PFSK-1 (cell line): Measurements from ENCODE around the gene OMP.

Experiments
- POLR2AphosphoS5 ChIP-seq: IDR thresholded peaks from 2 replicates; pipeline ENCODE4 v1.6.1; 2012; ENCODE audit warnings: low read depth, mild to moderate bottlenecking, control low read depth, low read length, moderate library complexity
- TAF1 ChIP-seq: IDR thresholded peaks from 2 replicates; pipeline ENCODE4 v1.6.1; 2012; ENCODE audit warnings: low read length, control low read depth, borderline replicate concordance; ENCODE audit not compliant: insufficient read depth
- TF ChIP-seq, protein P1 (sequence below), 2 experiments: IDR thresholded peaks; 2 replicates each; pipeline versions ENCODE4 v1.6.1 to v1.8.0; 2011 to 2012; ENCODE audit warnings: low read depth in 2 of 2, low read length in 2 of 2, control low read depth in 1 of 2, inconsistent platforms in 1 of 2, mild to moderate bottlenecking in 1 of 2, moderate library complexity in 1 of 2; ENCODE audit not compliant: insufficient read depth in 1 of 2

DNA sequence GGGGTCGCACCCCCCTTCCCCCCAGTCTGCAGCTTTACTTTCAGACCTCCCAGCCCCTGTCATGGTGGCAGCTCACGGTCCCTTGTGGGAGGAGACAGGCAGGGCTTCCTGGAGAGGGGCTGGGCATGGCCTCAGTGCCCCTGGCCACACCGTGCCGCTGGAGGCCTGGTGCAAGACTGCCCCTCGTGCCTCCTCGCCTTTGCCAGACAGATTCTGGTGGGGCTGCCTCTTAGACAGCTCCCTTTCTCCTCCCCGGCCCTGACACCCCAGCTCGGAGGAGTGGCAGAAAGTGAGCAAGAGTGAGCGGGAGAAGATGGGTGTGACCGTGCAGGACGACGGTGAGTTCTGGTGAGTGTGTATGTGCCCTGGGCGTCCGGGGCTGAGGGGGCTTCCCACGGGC, 13.3 kb downstream of the OMP start:
- no peak for TF ChIP-seq TAF1
- TF ChIP-seq, protein P1, sequence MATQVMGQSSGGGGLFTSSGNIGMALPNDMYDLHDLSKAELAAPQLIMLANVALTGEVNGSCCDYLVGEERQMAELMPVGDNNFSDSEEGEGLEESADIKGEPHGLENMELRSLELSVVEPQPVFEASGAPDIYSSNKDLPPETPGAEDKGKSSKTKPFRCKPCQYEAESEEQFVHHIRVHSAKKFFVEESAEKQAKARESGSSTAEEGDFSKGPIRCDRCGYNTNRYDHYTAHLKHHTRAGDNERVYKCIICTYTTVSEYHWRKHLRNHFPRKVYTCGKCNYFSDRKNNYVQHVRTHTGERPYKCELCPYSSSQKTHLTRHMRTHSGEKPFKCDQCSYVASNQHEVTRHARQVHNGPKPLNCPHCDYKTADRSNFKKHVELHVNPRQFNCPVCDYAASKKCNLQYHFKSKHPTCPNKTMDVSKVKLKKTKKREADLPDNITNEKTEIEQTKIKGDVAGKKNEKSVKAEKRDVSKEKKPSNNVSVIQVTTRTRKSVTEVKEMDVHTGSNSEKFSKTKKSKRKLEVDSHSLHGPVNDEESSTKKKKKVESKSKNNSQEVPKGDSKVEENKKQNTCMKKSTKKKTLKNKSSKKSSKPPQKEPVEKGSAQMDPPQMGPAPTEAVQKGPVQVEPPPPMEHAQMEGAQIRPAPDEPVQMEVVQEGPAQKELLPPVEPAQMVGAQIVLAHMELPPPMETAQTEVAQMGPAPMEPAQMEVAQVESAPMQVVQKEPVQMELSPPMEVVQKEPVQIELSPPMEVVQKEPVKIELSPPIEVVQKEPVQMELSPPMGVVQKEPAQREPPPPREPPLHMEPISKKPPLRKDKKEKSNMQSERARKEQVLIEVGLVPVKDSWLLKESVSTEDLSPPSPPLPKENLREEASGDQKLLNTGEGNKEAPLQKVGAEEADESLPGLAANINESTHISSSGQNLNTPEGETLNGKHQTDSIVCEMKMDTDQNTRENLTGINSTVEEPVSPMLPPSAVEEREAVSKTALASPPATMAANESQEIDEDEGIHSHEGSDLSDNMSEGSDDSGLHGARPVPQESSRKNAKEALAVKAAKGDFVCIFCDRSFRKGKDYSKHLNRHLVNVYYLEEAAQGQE (IDR thresholded peaks at IDR 0.05; ENCODE audit: insufficient read depth in 1 of 2, low read depth in 2 of 2, low read length in 2 of 2), result no peak
- TF ChIP-seq POLR2AphosphoS5, result no peak
